Spleen (tissue), 7 donors: ENCODE measurements around the gene CCDC81.

ENCODE experiments used
- POLR2AphosphoS5 ChIP-seq, 3 donors: sonication (generic); formaldehyde crosslinking; IDR thresholded peaks; one replicate each; pipeline ENCODE4 v1.5.1; 2017; ENCODE audit warnings: antibody characterized with exemption in 3 of 3
- TF ChIP-seq, protein P1 (sequence below), 11 experiments: fragments of 200-600 bp in 7 of 11; fragments of 450-650 bp in 4 of 11; sonication (generic) in 4 of 11; IDR thresholded peaks in 8 of 11; conservative IDR thresholded peaks in 3 of 11; 1 replicate in 7 of 11; 2 replicates in 4 of 11; pipeline versions ENCODE4 v1.4.0 to v1.8.0; 2016 to 2021; ENCODE audit warnings: antibody characterized with exemption in 11 of 11, inconsistent platforms in 4 of 11, mild to moderate bottlenecking in 1 of 11
- donor health status: DM: no; HTN: no; CAD: no; lungs with moderate emphysema.
- donor health status: DM: no; HTN: no; CAD: no.
- donor health status: DM: no; HTN: no; CAD: no.

DNA sequence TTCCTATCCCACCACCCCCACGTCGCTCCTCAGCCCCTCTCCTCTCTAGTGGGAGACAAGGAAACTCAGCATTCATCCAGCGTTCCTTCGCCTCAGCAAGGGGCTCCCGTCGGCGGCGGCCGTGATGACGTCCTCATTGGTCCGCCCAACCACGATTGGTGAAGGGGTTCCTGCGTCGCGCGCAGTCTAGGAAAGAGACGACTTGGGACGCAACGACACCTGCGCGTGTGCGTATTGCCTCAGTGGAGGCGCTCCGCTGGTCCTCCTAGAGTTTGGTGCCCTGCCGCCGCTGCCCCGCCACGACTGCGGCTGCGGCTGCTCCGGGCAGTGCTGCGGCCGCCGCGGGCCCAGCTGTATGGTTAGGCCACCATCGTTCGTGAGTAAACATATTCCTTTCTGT lies 56.6 kb downstream of the CCDC81 start:
- TF ChIP-seq, protein P1, sequence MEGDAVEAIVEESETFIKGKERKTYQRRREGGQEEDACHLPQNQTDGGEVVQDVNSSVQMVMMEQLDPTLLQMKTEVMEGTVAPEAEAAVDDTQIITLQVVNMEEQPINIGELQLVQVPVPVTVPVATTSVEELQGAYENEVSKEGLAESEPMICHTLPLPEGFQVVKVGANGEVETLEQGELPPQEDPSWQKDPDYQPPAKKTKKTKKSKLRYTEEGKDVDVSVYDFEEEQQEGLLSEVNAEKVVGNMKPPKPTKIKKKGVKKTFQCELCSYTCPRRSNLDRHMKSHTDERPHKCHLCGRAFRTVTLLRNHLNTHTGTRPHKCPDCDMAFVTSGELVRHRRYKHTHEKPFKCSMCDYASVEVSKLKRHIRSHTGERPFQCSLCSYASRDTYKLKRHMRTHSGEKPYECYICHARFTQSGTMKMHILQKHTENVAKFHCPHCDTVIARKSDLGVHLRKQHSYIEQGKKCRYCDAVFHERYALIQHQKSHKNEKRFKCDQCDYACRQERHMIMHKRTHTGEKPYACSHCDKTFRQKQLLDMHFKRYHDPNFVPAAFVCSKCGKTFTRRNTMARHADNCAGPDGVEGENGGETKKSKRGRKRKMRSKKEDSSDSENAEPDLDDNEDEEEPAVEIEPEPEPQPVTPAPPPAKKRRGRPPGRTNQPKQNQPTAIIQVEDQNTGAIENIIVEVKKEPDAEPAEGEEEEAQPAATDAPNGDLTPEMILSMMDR (IDR thresholded peaks at IDR 0.05 in 8 of 11, conservative IDR thresholded peaks at IDR 0.05 in 3 of 11): no peak
- TF ChIP-seq POLR2AphosphoS5 (IDR thresholded peaks at IDR 0.05): no peak
